GM20000 (cell line): ENCODE data around the gene CCDC54.

Experiments
- DNase-seq: peaks from one replicate; pipeline ENCODE4 v3.0.0; 2012; ENCODE audit warnings: low spot score
- TF ChIP-seq, protein P1 (sequence below): IDR thresholded peaks from 2 replicates; pipeline ENCODE4 v1.5.1; 2012; ENCODE audit warnings: mild to moderate bottlenecking, control low read depth; ENCODE audit errors: extremely low read depth, missing control alignments

Gene CCDC54

GRCh38 chr3:107426223-107426622 lies 49.0 kb downstream of the CCDC54 start:
- TF ChIP-seq, protein P1, sequence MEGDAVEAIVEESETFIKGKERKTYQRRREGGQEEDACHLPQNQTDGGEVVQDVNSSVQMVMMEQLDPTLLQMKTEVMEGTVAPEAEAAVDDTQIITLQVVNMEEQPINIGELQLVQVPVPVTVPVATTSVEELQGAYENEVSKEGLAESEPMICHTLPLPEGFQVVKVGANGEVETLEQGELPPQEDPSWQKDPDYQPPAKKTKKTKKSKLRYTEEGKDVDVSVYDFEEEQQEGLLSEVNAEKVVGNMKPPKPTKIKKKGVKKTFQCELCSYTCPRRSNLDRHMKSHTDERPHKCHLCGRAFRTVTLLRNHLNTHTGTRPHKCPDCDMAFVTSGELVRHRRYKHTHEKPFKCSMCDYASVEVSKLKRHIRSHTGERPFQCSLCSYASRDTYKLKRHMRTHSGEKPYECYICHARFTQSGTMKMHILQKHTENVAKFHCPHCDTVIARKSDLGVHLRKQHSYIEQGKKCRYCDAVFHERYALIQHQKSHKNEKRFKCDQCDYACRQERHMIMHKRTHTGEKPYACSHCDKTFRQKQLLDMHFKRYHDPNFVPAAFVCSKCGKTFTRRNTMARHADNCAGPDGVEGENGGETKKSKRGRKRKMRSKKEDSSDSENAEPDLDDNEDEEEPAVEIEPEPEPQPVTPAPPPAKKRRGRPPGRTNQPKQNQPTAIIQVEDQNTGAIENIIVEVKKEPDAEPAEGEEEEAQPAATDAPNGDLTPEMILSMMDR, result no peak

More at GRCh38 chr3:107426223-107426622, 49.0 kb downstream of the CCDC54 start:
- no peak for DNase-seq
